Activated CD4-positive, CD25-positive, alpha-beta regulatory T cell (primary cell): ENCODE measurements around the gene COX6A2.
"Not testable (repeated sequence)": the region's sequence is repeated elsewhere in the genome, so short reads cannot be mapped to it uniquely, and the experiment has no call there.

Experiments
- DNase-seq, 4 experiments: peaks; one replicate each; lab custom pipeline; 2025; lab: John Stamatoyannopoulos, UW

The COX6A2 gene

DNA sequence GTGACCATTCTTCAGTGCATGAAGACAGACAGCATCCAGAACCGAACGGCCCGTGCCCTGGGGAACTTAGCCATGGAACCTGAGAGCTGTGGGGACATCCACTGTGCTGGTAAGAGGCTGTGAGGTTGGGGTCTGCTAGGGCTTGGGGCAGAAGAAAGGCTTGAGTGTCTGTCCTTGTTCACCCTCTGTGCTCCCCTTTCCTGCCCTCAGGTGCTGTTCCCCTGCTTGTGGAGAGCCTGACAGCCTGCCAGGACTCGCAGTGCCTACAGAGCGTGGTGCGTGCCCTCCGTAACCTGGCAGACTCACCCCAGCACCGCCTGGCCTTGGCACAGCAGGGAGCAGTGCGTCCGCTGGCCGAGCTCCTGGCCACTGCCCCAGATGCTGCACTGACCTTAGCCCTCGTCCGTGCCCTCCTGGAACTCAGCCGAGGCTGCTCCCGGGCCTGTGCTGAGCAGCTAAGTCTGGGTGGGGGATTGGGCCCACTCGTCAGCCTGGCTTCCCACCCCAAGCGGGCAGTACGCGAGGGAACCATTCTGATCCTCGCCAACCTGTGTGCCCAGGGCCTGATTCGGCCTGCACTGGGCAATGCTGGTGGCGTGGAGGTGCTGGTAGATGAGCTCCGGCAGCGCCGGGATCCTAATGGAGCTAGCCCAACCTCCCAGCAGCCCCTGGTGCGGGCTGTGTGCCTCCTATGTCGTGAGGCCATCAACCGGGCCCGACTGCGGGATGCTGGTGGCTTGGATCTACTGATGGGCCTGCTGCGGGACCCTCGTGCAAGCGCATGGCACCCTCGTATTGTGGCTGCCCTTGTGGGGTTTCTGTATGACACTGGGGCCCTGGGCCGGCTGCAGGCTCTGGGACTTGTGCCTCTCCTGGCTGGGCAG lies 34.0 kb upstream of the COX6A2 start:
- DNase-seq, result no peak

DNA sequence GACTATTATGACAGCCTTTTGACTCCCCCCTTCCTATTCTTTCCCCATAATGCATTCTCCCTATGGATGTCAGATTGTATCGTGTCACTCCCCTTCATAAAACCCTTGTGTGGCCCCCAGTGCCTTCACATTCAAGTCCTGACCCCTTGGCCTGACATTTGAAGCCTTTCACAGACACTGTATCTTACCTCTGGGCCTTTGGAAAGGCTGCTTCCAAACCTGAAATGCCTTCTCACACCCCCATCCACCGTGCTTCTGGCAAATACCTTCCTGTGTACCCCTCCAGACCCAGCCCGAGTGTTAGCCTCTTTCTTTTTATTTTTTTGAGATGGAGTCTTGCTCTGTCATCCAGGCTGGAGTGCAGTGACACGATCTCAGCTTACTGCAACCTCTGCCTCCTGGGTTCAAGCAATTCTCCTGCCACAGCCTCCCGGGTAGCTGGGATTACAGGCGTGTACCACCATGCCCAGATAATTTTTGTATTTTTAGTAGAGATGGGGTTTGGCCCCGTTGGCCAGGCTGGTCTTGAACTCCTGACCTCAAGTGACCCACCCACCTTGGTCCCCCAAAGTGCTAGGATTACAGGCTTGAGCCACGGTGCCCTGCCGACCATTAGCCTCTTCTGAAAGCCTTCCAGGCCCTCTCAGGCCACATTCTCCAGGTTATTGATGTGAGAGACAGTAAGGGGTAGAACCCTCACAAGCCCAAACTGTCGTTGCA lies 33.2 kb upstream of the COX6A2 start:
- DNase-seq, result no peak

DNA sequence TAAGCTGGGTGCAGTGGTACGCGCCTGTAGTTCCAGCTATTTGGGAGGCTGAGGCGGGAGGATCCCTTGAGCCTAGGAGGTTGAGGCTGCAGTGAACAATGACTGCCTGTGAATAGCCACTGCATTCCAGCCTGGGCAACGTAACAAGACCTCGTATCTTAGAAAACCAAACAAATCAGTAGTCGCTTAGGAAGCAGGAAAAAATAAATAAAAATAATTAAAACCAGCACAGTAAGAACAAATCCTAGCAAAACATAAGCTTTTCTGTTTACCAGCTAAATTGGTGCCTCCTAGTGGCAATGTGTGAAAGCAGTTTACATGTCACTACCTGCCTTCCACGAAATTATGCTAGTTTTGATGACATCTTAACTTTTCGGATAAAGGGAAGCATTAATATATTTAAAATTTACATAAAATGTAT lies 32.4 kb upstream of the COX6A2 start:
- DNase-seq, result no peak

DNA sequence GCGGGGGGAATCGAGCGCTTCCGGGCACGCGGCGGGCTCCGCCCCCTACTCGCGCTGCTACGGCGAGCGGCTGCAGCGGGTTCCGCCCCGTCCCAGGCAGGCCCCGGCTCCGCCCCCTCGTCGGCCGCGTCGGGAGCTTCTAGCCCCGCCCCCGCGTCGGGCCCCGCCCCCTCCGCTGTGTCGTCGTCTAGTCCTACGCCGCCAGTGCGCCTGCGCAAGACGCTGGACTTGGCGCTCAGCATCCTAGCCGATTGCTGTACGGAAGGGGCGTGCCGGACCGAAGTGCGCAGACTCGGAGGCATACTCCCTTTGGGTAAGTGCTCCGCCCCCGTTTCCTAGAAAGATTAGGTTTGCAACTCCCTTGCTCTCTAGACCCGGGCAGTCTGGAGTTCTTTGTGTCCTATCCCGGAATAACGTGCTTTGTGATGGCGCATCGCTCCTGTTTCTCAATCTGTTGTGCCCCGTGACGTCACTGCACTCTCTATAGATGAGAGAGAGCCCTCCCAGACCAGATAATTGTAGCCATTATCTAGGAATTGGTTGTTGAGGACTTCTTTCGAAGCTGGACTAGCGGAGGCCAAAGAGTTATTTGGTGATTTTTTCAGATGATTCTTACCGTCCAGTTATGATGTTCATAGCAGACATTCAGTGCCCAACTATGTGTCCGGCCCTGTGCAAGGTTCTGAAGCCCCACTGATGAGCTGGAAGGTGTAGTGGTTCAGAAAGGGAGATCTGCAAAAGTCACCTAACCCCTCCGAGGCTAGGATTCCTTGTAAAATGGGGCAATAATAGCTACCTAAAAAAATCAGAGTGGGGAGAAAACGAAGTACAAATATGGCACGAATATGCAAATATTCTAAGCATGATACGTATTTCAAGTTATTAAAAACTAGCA lies 31.8 kb upstream of the COX6A2 start:
- DNase-seq, result peak; percentile 99 to 100 (median 100)

DNA sequence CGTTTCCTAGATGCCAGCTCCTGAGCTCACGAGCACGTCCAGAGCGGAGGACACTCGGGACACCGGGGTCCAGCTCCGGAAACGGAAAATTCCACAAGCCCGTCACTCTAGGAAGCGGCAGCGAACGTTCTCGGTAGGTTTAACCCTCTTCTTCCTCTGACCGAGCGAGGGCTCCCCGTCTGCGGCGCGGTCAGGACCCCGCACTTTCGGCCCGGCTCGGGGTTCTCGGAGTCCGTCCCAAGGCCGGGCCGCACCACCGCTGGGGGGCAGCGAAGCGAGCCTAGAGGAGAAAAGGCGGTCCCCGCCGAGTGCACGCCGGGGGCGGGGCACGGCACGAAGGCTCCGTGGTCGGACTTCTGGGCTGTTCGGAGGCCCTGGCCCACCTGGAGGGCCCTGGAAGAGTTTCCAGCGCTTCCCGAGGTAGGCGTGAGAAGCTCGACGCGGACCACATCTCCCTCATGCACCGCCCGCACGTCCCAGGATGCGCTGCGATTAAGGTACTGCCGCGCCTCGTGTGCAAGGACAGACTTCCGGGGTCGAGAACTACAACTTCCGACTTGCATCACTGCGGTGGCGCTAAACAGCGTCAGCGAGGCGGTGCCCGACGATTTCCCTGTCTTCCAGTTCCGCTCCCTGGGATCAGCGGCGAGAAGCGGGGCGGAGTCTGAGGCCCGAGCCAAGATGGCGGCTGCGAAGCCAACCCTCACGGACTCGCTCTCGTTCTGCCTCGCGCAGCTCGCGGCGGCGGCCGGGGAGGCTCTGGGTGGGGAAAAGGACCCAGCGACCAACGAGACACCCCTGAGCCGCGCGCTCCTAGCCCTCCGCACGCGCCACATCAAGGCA lies 30.9 kb upstream of the COX6A2 start, which contains the start of gene ARMC5:
Gene ARMC5, plus strand, starts transcription at position 658 of the 843 bp plus-strand sequence. Its CDS starts 24 bp downstream, at position 682.
- peak; percentile 82 to 95 (median 90) for DNase-seq

DNA sequence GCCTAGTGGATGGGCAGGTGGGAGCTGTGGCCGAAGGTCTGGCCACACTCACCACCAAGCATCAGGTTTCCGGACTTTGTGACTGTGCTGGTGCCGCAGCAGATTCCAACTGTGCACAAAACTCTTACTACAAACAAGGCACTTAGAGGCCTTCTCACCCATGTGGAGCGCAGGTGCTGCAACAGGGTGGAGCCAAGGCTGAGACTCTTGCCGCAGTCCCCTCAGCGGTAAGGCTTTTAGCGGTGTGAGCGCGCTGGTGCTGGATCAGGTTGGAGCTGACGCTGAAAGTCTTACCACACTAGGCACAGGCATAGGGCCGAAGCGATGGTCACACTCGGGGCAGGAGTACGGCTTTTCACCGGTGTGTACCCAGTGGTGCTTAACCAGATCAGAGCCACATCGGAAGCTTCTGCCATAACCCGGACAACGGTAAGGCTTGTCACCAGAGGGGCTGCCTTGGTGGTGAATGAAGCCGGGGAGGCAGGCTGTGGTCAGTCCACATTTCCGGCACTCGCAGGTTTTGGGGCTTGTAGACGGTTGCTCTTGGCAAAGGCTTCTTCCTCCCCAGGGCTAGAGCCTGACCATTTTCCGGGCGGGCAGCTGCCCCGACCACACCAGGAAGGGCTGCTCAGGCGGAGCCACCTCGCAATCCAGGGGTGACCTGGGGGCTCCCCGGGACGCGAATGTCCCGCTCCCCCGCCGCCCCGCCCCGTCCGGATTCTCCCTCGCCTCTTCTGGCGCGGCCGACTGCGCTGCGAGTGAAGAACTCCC lies 30.1 kb upstream of the COX6A2 start:
- peak in 1 of 4 experiments; percentile 29 for DNase-seq

DNA sequence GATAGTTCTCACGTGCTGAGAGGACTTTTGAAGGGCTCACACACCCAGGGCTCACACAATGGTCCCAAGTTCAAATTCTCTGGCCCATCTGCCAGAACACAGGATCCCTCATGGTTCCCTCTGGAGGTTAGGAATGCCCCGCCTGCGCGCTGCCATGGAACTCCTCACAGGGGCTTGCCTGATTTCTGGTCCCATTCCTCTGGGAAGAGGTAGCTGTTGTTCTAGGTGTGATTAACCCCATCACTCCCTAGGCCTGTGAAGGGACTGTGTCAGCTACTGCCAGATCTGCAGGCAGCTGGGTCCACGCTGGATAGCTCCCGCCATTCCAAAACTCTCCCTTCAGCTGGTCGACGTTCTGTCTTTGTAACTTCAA lies 28.8 kb upstream of the COX6A2 start:
- no peak for DNase-seq

DNA sequence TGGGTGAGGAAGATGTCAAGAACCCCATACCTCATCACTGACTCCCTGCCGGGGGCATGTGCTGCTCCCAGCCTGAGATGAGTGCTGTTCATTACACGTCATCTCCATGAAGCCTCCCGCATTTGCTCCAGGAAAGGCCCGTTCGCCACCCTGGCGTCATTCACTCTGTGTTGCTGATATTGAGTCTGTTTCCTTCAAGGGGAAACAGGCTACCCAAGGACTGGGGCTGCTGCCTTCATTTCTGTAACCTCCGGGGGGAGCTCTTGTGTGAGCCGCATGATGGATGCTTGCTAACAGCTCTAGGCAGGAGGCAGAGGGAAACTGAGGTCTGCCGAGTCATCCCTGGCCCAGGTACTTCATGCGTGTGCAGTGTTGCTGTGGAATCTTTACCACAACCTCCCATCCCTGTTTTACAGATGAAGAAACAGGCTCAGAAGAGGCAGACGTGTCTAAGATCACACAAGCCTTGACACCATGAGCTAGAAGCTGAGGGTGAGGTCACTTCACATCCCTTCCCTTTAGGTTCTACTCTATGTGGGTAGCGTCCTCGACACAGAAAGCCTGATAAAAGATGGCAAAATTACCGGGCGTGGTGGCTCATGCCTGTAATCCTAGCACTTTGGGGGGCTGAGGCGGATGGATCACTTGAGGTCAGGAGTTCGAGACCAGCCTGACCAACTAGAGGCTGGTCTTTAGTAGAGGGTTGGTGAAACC lies 27.6 kb upstream of the COX6A2 start:
- no peak for DNase-seq

DNA sequence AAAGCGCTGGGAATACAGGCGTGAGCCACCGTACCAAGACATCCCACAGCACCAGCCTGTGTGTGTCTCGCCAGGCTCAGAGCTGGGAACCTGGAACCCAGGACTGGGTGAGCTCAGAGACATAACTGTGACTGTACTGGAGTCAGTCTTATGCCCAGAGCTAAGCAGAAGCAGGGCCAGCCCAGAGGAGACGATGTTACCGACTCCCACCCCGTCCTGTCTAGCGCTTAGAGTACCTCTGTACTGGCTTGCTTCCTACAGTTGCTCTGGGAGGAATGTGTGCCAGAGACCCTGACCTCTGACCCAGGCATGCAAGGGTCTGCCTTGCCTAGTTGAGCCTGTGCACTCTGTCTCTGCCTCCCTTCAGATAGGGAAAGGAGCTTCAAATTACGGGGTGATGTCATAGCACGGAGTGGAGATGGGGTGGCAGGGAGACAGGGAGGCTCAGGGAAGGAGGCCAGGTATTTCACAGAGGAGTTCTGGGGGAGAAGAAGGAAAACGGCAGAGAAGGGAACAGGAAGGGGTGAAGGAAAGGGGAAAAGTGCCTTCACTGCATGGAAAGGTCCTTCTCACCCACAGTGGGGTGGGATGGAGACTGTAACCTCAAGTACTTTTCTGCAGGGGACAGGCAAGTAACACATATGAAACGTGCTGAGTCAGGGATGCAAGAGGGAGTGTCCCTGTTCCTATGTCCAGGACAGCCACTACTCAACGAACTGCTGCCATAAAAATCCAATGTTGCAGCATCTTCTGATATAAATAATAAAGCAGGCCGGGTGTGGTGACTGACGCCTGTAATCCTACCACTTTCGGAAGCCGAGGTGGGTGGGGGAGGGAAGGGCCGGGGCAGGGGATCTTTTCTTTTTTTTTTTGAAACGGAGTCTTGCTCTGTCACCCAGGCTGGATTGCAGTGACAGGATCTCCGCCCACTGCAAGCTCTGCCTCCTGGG lies 25.4 kb upstream of the COX6A2 start:
- no peak for DNase-seq

DNA sequence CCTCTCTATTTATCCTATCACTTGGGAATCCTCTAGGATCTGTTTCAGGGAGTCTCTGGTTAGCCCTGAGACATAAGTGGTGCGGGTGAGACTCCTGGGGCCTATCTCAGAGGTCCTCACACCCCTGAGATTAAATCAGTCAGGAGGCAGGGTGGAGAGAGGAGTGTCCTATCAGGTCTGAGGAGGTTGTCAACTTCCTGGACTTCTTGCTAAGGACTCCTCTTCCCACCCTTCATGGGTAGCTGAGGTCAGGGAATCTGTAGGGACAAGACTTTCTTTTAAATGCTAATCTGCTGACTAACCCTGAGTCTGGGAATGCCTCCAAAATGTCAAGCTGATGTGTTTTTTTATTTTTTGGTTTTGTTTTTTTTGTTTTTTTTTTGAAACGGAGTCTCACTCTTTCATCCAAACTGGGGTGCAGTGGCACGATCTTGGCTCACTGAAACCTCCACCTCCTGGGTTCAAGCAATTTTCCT lies 24.5 kb upstream of the COX6A2 start:
- no peak for DNase-seq

DNA sequence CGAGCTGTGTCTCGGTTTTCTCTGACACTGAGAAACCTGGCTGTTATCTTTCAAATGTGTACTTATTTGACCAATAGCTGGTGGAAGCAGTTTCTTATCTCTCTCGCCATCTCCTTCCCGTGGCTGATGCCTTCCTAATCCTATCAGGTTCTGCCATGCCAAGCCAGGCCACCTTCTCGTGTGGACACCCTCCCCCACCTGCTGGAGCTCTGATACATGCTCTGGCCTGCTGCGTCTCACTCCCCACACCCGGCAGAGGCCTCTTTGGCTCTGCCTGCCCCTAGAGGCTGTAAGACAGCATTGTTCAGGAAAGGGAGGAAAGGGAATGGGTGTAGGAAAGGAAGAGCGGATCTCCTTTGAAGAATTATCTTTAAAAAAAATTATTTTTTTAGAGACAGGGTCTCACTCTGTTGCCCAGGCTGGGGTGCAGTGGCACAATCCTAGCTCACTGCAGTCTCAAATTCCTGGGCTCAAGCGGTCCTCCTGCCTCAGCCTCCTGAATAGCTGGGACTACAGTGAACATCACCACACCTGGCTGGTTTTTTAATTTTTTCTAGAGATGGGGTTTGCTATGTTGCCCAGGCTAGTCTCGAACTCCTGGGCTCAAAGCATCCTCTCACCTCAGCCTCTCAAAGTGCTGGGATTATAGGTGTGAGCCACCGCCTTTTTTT lies 23.7 kb upstream of the COX6A2 start:
- no peak for DNase-seq

DNA sequence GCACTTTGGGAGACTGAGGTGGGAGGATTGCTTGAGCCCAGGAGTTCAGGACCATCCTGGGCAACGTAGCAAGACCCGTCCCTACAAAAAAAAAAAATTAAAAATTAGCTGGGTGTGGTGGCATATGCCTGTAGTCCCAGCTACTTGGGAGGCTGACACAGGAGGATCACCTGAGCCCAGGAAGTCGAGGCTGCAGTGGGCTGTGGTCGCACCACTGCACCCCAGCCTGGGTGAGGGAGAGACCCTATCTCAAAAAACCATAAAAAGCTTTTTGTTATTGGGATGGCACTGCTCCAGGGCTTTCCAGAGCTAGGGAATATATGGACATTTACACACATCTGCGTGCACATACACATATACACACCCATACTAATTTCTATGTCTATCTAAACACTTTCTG lies 23.0 kb upstream of the COX6A2 start:
- DNase-seq, result no peak

DNA sequence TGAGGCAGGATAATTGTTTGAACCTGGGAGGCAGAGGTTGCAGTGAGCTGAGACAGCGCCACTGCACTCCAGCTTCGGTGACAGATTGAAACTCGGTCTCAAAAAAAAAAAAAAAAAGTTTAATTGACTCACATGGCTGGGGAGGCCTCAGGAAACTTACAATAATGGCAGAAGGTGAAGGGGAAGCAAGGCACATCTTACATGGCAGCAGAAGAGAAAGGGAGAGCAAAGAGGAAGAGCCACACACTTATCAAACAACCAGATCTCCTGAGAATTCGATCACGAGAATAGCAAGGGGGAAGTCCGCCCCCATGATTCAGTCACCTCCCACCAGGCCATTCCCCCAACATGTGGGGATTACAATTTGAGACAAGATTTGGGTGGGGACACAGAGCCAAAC lies 17.8 kb upstream of the COX6A2 start:
- not testable (repeated sequence) for DNase-seq

DNA sequence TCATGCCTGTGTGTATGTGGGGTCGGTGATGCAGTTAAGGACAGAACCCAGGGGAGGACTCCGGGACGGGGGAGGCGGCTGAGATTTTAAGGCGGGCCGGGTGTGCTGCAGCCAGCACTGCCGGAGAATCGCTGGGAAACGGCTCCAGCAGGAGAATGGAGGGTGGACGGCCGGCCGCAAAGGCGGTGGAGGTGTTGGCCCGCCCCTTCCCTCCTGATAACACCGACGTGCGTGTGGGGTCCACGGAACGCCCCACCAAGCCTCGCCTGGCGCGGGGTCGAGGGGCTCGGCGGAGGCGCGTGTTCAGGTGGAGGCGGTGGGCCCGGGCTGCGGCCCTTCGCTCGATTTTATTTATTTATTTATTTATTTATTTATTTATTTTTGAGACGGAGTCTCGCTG lies 13.8 kb upstream of the COX6A2 start:
- DNase-seq, result no peak

DNA sequence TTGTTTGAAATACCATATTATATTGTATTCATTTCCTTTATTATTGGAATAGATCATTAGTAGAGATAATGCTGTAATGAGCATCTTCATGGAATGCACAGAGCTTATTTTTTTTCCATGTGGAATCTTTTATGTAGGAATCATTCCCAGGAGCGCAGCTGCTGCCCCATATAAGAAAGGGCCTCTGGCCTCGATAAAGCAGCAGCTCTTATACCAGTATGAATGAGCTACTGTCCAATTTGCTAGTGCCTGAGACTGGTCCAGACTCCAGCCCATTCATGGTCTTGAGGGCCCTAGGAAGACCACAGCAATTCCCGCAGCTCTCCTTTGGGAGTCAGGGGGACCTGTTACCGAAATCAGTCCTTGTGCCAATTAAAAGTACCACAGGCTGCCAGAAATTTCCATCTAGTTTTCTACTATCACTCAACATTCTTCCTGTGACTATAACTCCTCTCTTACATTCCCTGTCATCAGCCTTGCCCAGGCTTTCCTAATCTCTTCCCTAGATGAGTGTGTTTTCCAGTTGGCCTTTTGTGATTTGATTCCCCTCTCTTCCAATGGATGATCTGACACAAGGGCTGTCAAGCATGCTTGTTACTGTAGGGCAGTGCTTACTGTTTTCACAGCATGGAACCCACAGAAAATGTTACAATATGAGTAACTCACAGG lies 12.5 kb upstream of the COX6A2 start:
- DNase-seq, result no peak

DNA sequence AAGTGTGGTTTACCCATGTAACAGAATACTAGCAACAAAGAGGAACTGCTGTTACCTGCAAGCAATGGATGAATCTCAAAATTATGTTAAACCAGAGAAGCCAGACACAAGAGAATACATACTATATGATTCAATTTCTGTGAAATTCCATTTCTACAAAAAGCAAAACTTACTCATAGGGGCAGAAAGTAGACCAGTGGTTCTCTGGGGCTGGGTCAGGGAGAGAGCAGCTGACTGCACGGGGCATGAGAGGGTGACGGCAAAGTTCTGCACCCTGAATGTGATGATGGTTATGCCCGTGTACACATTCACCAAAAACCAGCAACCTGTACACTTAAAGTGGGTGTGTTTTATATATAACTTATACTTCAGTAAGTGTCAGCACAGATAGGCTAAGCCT lies 11.4 kb upstream of the COX6A2 start:
- no peak for DNase-seq

DNA sequence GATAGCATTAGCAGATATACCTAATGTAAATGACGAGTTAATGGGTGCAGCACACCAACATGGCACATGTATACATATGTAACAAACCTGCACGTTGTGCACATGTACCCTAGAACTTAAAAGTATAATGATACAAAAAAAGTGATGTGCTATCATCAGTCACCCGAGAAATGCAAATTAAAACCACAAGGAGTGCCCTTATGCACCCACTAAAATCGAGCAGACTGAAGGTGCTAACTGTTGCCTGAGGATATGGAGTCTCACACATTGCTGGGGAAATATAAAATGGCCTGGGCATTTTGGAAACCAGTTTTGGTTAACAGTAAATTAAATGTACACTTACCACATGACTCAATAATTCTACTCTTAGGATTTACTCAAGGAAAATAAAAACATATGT lies 10.9 kb upstream of the COX6A2 start:
- not testable (repeated sequence) for DNase-seq
